Heart right ventricle (tissue), 16 donors: ENCODE results near the gene MTMR1. TPM values are rescaled to one million over a fixed set of nuclear protein-coding genes. Genes with fewer than 3 reads are reported as not detected.

ENCODE experiments used
- ATAC-seq, 8 donors: fragments of 200-7000 bp; cut with Tn5 transposase; one replicate each; pipeline ENCODE4 v1.9.1; 2020; ENCODE audit warnings: mild to moderate bottlenecking in 8 of 8, moderate library complexity in 8 of 8, moderate number of reproducible peaks in 1 of 8
- DNase-seq, 2 donors: peaks; one replicate each; pipeline ENCODE4 v3.0.0-alpha.2; 2020
- H3K27ac ChIP-seq, 10 donors: fragments of 200-600 bp; sonication (generic) in 2 of 10; one replicate each; pipeline versions ENCODE4 v1.5.0 to v1.8.0; 2020 to 2022; ENCODE audit warnings: mild to moderate bottlenecking in 3 of 10
- H3K27me3 ChIP-seq, 7 donors: fragments of 200-600 bp; one replicate each; pipeline ENCODE4 v1.8.0; 2021 to 2022; ENCODE audit warnings: mild to moderate bottlenecking in 2 of 7
- H3K36me3 ChIP-seq, 9 donors: fragments of 200-600 bp; sonication (generic) in 1 of 9; one replicate each; pipeline versions ENCODE4 v1.5.0 to v1.8.0; 2020 to 2022; ENCODE audit warnings: mild to moderate bottlenecking in 2 of 9
- H3K4me1 ChIP-seq, 9 donors: fragments of 200-600 bp; sonication (generic) in 1 of 9; one replicate each; pipeline versions ENCODE4 v1.5.0 to v1.8.0; 2020 to 2022; ENCODE audit warnings: mild to moderate bottlenecking in 4 of 9
- H3K4me3 ChIP-seq, 10 donors: fragments of 200-600 bp; sonication (generic) in 2 of 10; one replicate each; pipeline versions ENCODE4 v1.5.0 to v1.8.0; 2020 to 2022; ENCODE audit warnings: mild to moderate bottlenecking in 7 of 10, moderate library complexity in 2 of 10
- H3K9me3 ChIP-seq, 11 donors: fragments of 200-600 bp in 10 of 11; sonication (generic) in 2 of 11; one replicate each; pipeline versions ENCODE4 v1.5.0 to v1.8.0; 2013 to 2022; ENCODE audit warnings: mild to moderate bottlenecking in 2 of 11, control low read depth in 1 of 11, moderate library complexity in 1 of 11
- CTCF ChIP-seq, 9 donors: fragments of 200-600 bp; sonication (generic) in 2 of 9; IDR thresholded peaks; one replicate each; pipeline versions ENCODE4 v1.5.0 to v1.8.0; 2021 to 2022; ENCODE audit warnings: antibody characterized with exemption in 9 of 9, mild to moderate bottlenecking in 5 of 9, moderate library complexity in 1 of 9
- WGBS, 2 donors: extraction: QIAGEN DNeasy Blood & Tissue Kit; methylation state at CpG; one replicate each; pipeline ENCODE4 v1.1.7; 2013; ENCODE audit warnings: inconsistent platforms in 1 of 2; 5-methylcytosine and 5-hydroxymethylcytosine counted together
- intact Hi-C, 10 donors: fragments of 100-400 bp; cut with DNase I; formaldehyde crosslinking; loops; one replicate each; pipeline versions ENCODE4 v1.11.1 to v1.14.2; 2022
- polyA plus RNA-seq, 2 donors: library from polyadenylated mRNA; stranded (reverse); fragments of 200-250 nt; gene quantifications; one replicate each; pipeline ENCODE4 v1.2.3, GENCODE V29; 2013
- total RNA-seq, 10 donors: library from RNA; stranded (reverse); fragmentation: NEBNext Ultra II Directional in 3 of 10; extraction: Animal tissue kit (Norgen Biotek cat#: 25700) in 3 of 10; gene quantifications; one replicate each; pipeline versions ENCODE4 v1.2.1 to v1.2.4, GENCODE V29; 2021 to 2023
- donor health status: Arrhythmogenic right ventricular cardiomyopathy.
- donor health status: ischemic (EF 13 %, LVEDD 7.1; RV severe dilation, severe dysfunction).
- donor health status: healthy with polysubstance abuse.
- donor health status: DM: no; HTN: yes; CAD: no.
- donor health status: DM: no; HTN: no; CAD: no.
- donor health status: ischemic (EF 25% LVEDD 6.9; RV normal size, moderate dysfunction).
- donor health status: ischemic (EF 25% LVEDD 5.7; RV mildly dilated, moderate dysfunction).
- donor health status: healthy.
- donor health status: DM: yes; HTN: yes; CAD: no.
- donor health status: Ischemic cardiomyopathy.
- donor health status: ischemic (EF 35%, LVEDD 5.7; RV mildly dilated, moderate dysfunction).
- donor health status: nonischemic (EF 11% LVEDD 7.7; RV severe dilation, severe dysfunction).
- donor health status: DM: yes; HTN: yes; CAD: no.
- donor health status: PGD.
- donor health status: ischemic (EF 29% LVEDD 5.4; RV normal size, mild dysfunction).
- donor health status: nonischemic (EF 23%, LVEDD 6.1; RV moderate dilation, normal function).

Gene MTMR1
- total and polyA plus RNA-seq, 12 donors, result 5.6 to 24.9 (median 19.2) TPM

- no peak for TF ChIP-seq CTCF (IDR thresholded peaks at IDR 0.05)
- ATAC-seq (no peak), DNase-seq (no peak)
- Histone ChIP-seq H3K36me3 (peaks cover 0 to 3% (median 0%) of the 10 kb centered on the region in 9 donors), H3K4me3 (no peak overlapping the region), H3K4me1 (peaks cover 0 to 26% (median 0%) of the 10 kb centered on the region in 9 donors), H3K27ac (peak overlapping the region in 1 of 10 donors; percentile 44), H3K27me3 (peaks cover 0 to 6% (median 0%) of the 10 kb centered on the region in 7 donors), H3K9me3 (no peaks in the 10 kb centered on the region)
- 64 to 79% methylated on average over 4 of the region's 4 CpGs for whole genome bisulfite sequencing, 2 donors
- intact Hi-C loops, result no loop called here
These were observed 3.7 kb downstream of the MTMR1 start for GRCh38 chrX:150696866-150697265.

GRCh38 chrX:150697641-150698040 is 4.4 kb downstream of the MTMR1 start:
- intact Hi-C loops, result no loop called here
- Histone ChIP-seq H3K36me3 (peaks cover 0 to 3% (median 0%) of the 10 kb centered on the region in 9 donors), H3K4me1 (peaks cover 0 to 27% (median 0%) of the 10 kb centered on the region in 9 donors), H3K9me3 (no peaks in the 10 kb centered on the region), H3K27ac (no peak overlapping the region), H3K27me3 (peaks cover 0 to 6% (median 0%) of the 10 kb centered on the region in 7 donors), H3K4me3 (no peak overlapping the region)
- DNase-seq (no peak), ATAC-seq (no peak)
- TF ChIP-seq CTCF (IDR thresholded peaks at IDR 0.05), result no peak
- 94 to 95% methylated on average over 7 of the region's 7 CpGs for WGBS, 2 donors

- no peak for TF ChIP-seq CTCF (IDR thresholded peaks at IDR 0.05)
- H3K9me3 ChIP-seq, result no peaks in the 10 kb centered on the region
These were observed 5.8 kb downstream of the MTMR1 start for GRCh38 chrX:150698981-150699380.

GRCh38 chrX:150700107-150700506 is 6.9 kb downstream of the MTMR1 start:
- no peak for ATAC-seq
- intact Hi-C loops, result no loop called here

More at GRCh38 chrX:150698981-150699380, 5.8 kb downstream of the MTMR1 start:
- 54 to 56% methylated on average over 2 of the region's 2 CpGs for WGBS, 2 donors
- Histone ChIP-seq H3K27me3 (peaks cover 0 to 6% (median 0%) of the 10 kb centered on the region in 7 donors), H3K4me3 (no peak overlapping the region), H3K4me1 (peaks cover 0 to 38% (median 0%) of the 10 kb centered on the region in 9 donors), H3K36me3 (peaks cover 0 to 3% (median 0%) of the 10 kb centered on the region in 9 donors), H3K27ac (no peak overlapping the region)
- ATAC-seq (no peak), DNase-seq (no peak)
- intact Hi-C loops, result no loop called here

More at GRCh38 chrX:150700107-150700506, 6.9 kb downstream of the MTMR1 start:
- H3K27me3 ChIP-seq, result peaks cover 0 to 6% (median 0%) of the 10 kb centered on the region in 7 donors
- no peaks in the 10 kb centered on the region for H3K9me3 ChIP-seq
- H3K4me1 ChIP-seq, result peaks cover 0 to 39% (median 0%) of the 10 kb centered on the region in 9 donors
- TF ChIP-seq CTCF (IDR thresholded peaks at IDR 0.05), result no peak
- H3K36me3 ChIP-seq, result peaks cover 0 to 3% (median 0%) of the 10 kb centered on the region in 9 donors
- H3K4me3 ChIP-seq, result no peak overlapping the region
- DNase-seq, result no peak
- H3K27ac ChIP-seq, result no peak overlapping the region
